H1 (cell line): ENCODE data around the gene TGFBI. TPM values are rescaled to one million over a fixed set of nuclear protein-coding genes. Genes with fewer than 3 reads are reported as not detected.

Experiments used
- CTCF ChIA-PET: fragments of 300-600 bp; sonication (Branson Sonifier 250); formaldehyde crosslinking; loops from one replicate; lab custom pipeline; 2021; ENCODE audit not compliant: partially characterized antibody; lab: Charles Lee
- POLR2A ChIA-PET: fragments of 300-600 bp; sonication (Branson Sonifier 250); formaldehyde crosslinking; loops from one replicate; lab custom pipeline; 2021; ENCODE audit warnings: inconsistent platforms; ENCODE audit not compliant: partially characterized antibody; lab: Charles Lee
- DNase-seq, 2 experiments: peaks; one replicate each; pipeline versions ENCODE4 v3.0.0 to v3.0.0-alpha.2; 2010 to 2022; ENCODE audit warnings: low spot score in 2 of 2, low read depth in 1 of 2, mixed read lengths in 1 of 2
- FAIRE-seq: peaks from 2 replicates; lab custom pipeline; 2011; peaks lifted over from hg19 to GRCh38; lab: Jason Lieb, UNC
- H2AFZ ChIP-seq: 2 replicates; pipeline ENCODE4 v1.8.1; 2012; ENCODE audit warnings: low read length, inconsistent platforms
- H2AK5ac ChIP-seq: 2 replicates; pipeline ENCODE4 v1.6.1; 2013; ENCODE audit warnings: low read depth, low read length
- H2BK120ac ChIP-seq: replicated peaks from 2 replicates; pipeline ENCODE3; 2013; ENCODE audit warnings: low read depth, low read length, inconsistent platforms
- H2BK12ac ChIP-seq: 2 replicates; pipeline ENCODE4 v1.6.1; 2013; ENCODE audit warnings: low read depth, low read length
- H2BK15ac ChIP-seq: 2 replicates; pipeline ENCODE4 v1.6.1; 2013; ENCODE audit warnings: low read length
- H2BK20ac ChIP-seq: 2 replicates; pipeline ENCODE4 v1.6.1; 2013; ENCODE audit warnings: low read length
- H2BK5ac ChIP-seq: 2 replicates; pipeline ENCODE4 v1.6.1; 2013; ENCODE audit warnings: low read depth, low read length
- H3K14ac ChIP-seq: 2 replicates; pipeline ENCODE4 v1.6.1; 2013; ENCODE audit warnings: inconsistent platforms; ENCODE audit not compliant: insufficient read length
- H3K18ac ChIP-seq: 2 replicates; pipeline ENCODE4 v1.6.1; 2013; ENCODE audit warnings: low read length; ENCODE audit errors: extremely low read depth
- H3K23ac ChIP-seq: 2 replicates; pipeline ENCODE4 v1.6.1; 2013; ENCODE audit warnings: inconsistent platforms; ENCODE audit not compliant: insufficient read length
- H3K23me2 ChIP-seq: 2 replicates; pipeline ENCODE4 v1.6.1; 2013; ENCODE audit warnings: low read depth, low read length
- H3K27ac ChIP-seq: 2 replicates; pipeline ENCODE4 v1.6.1; 2011; ENCODE audit warnings: low read depth, low read length, inconsistent platforms
- H3K27me3 ChIP-seq, 4 experiments: replicated peaks in 1 of 4; 1 replicate in 1 of 4; 2 replicates in 3 of 4; pipeline versions ENCODE4 v1.6.1 to v1.8.1; 2011 to 2013; ENCODE audit warnings: low read length in 3 of 4, mild to moderate bottlenecking in 3 of 4, inconsistent platforms in 2 of 4, mixed read lengths in 2 of 4, moderate library complexity in 1 of 4; ENCODE audit not compliant: control insufficient read depth in 3 of 4, insufficient read depth in 3 of 4; ENCODE audit errors: extremely low read depth in 1 of 4
- H3K36me3 ChIP-seq, 4 experiments: 2 replicates each; pipeline versions ENCODE4 v1.6.1 to v1.8.1; 2011 to 2013; ENCODE audit warnings: mild to moderate bottlenecking in 4 of 4, low read length in 3 of 4, moderate library complexity in 2 of 4, control low read depth in 1 of 4, inconsistent platforms in 1 of 4; ENCODE audit not compliant: insufficient read depth in 4 of 4, control insufficient read depth in 2 of 4
- H3K4ac ChIP-seq: replicated peaks from 2 replicates; pipeline ENCODE3; 2013; ENCODE audit warnings: low read length, low read depth, mixed read lengths, inconsistent platforms; ENCODE audit not compliant: insufficient read length
- H3K4me1 ChIP-seq, 4 experiments: replicated peaks in 1 of 4; 1 replicate in 1 of 4; 2 replicates in 3 of 4; pipeline versions ENCODE4 v1.6.1 to v1.8.1; 2011 to 2013; ENCODE audit warnings: low read length in 3 of 4, inconsistent platforms in 2 of 4, mixed read lengths in 1 of 4; ENCODE audit not compliant: insufficient read depth in 4 of 4, control insufficient read depth in 3 of 4
- H3K4me2 ChIP-seq, 2 experiments: 2 replicates each; pipeline versions ENCODE4 v1.6.1 to v1.8.1; 2011 to 2013; ENCODE audit warnings: low read depth in 2 of 2, low read length in 2 of 2, control low read depth in 1 of 2, inconsistent platforms in 1 of 2, mild to moderate bottlenecking in 1 of 2; ENCODE audit not compliant: insufficient read depth in 1 of 2
- H3K4me3 ChIP-seq, 4 experiments: fragments of 200-600, 300-600 bp in 1 of 4; sonication (generic), shearing (Covaris generic), sonication (Bioruptor Twin) in 1 of 4; 2 replicates each; pipeline versions ENCODE4 v1.5.1 to v1.8.1; 2011 to 2016; ENCODE audit warnings: low read length in 4 of 4, low read depth in 3 of 4, control low read depth in 2 of 4, inconsistent platforms in 2 of 4, mild to moderate bottlenecking in 2 of 4, mixed read lengths in 1 of 4, moderate library complexity in 1 of 4; ENCODE audit not compliant: insufficient read depth in 2 of 4; ENCODE audit errors: extremely low read depth in 1 of 4
- H3K56ac ChIP-seq: replicated peaks from 2 replicates; pipeline ENCODE3; 2013; ENCODE audit warnings: low read depth, mild to moderate bottlenecking, mixed read lengths, low read length, inconsistent platforms; ENCODE audit not compliant: insufficient read length
- H3K79me1 ChIP-seq: 2 replicates; pipeline ENCODE4 v1.6.1; 2013; ENCODE audit warnings: low read depth, low read length, control low read depth
- H3K79me2 ChIP-seq, 2 experiments: 2 replicates each; pipeline versions ENCODE4 v1.6.1 to v1.8.1; 2012 to 2013; ENCODE audit warnings: low read length in 2 of 2, mild to moderate bottlenecking in 2 of 2, inconsistent platforms in 1 of 2; ENCODE audit not compliant: insufficient read depth in 2 of 2, control insufficient read depth in 1 of 2
- H3K9ac ChIP-seq, 4 experiments: replicated peaks in 1 of 4; 1 replicate in 1 of 4; 2 replicates in 3 of 4; pipeline versions ENCODE4 v1.6.1 to v1.8.1; 2011 to 2013; ENCODE audit warnings: low read depth in 3 of 4, low read length in 3 of 4, control low read depth in 2 of 4, mild to moderate bottlenecking in 2 of 4, moderate library complexity in 2 of 4, inconsistent platforms in 1 of 4; ENCODE audit errors: extremely low read depth in 1 of 4
- H3K9me3 ChIP-seq, 2 experiments: 2 replicates each; pipeline versions ENCODE4 v1.6.1 to v1.8.1; 2012 to 2013; ENCODE audit warnings: mild to moderate bottlenecking in 2 of 2, moderate library complexity in 2 of 2, control low read depth in 1 of 2, inconsistent platforms in 1 of 2, low read depth in 1 of 2, low read length in 1 of 2, mixed read lengths in 1 of 2; ENCODE audit not compliant: insufficient read depth in 2 of 2
- H4K20me1 ChIP-seq, 2 experiments: replicated peaks in 1 of 2; 2 replicates each; pipeline versions ENCODE3 to v1.8.1; 2011 to 2013; ENCODE audit warnings: inconsistent platforms in 2 of 2, low read length in 2 of 2, mild to moderate bottlenecking in 1 of 2; ENCODE audit not compliant: insufficient read depth in 2 of 2, control insufficient read depth in 1 of 2
- H4K5ac ChIP-seq: 2 replicates; pipeline ENCODE4 v1.6.1; 2013; ENCODE audit warnings: low read length, low read depth, mixed read lengths, inconsistent platforms; ENCODE audit not compliant: insufficient read length
- H4K8ac ChIP-seq: 2 replicates; pipeline ENCODE4 v1.8.0; 2013; ENCODE audit warnings: mild to moderate bottlenecking, moderate library complexity, low read length, inconsistent platforms; ENCODE audit not compliant: insufficient read depth; ENCODE audit errors: extremely low read depth
- H4K91ac ChIP-seq: replicated peaks from 2 replicates; pipeline ENCODE3; 2013; ENCODE audit warnings: low read length, mixed read lengths, inconsistent platforms; ENCODE audit not compliant: insufficient read length
- ASH2L ChIP-seq: fragments of 200-600, 300-600 bp; sonication (generic); IDR thresholded peaks from one replicate; pipeline ENCODE4 v1.7.1; 2017; ENCODE audit warnings: low read length
- BRCA1 ChIP-seq: IDR thresholded peaks from 2 replicates; pipeline ENCODE4 v1.6.1; 2012; ENCODE audit warnings: low read depth, low read length, improper control_type of control experiment
- CHD1 ChIP-seq: IDR thresholded peaks from 2 replicates; pipeline ENCODE4 v1.6.1; 2012; ENCODE audit warnings: low read depth, low read length, improper control_type of control experiment
- KDM1A ChIP-seq: fragments of 200-600, 300-600 bp; sonication (generic); IDR thresholded peaks from 2 replicates; pipeline ENCODE4 v1.7.1; 2016; ENCODE audit warnings: mild to moderate bottlenecking, low read length, borderline replicate concordance
- PHF8 ChIP-seq: fragments of 200-600 bp; sonication (generic); conservative IDR thresholded peaks from 2 replicates; pipeline ENCODE4 v1.7.1; 2012; ENCODE audit warnings: low read depth, mild to moderate bottlenecking, inconsistent platforms, low read length, moderate library complexity
- POU5F1 ChIP-seq: IDR thresholded peaks from 2 replicates; pipeline ENCODE4 v1.6.1; 2011; ENCODE audit warnings: low read depth, mild to moderate bottlenecking, low read length, moderate library complexity
- SP2 ChIP-seq: IDR thresholded peaks from 2 replicates; pipeline ENCODE4 v1.6.1; 2012; ENCODE audit warnings: mild to moderate bottlenecking, low read length, inconsistent platforms
- SRF ChIP-seq: IDR thresholded peaks from 2 replicates; pipeline ENCODE4 v1.6.1; 2011; ENCODE audit warnings: mild to moderate bottlenecking, low read depth, low read length, moderate library complexity
- TAF7 ChIP-seq: optimal IDR thresholded peaks from 2 replicates; pipeline ENCODE3; 2011; ENCODE audit warnings: low read depth, mild to moderate bottlenecking, inconsistent platforms, low read length, moderate library complexity, borderline replicate concordance
- ZNF274 ChIP-seq: IDR thresholded peaks from 2 replicates; pipeline ENCODE4 v1.7.0; 2012; ENCODE audit warnings: low read length, borderline replicate concordance; ENCODE audit errors: extremely low read depth
- WGBS, 2 experiments: shearing (Covaris generic) in 1 of 2; methylation state at CpG; one replicate each; pipeline versions ENCODE4 v1.1.6 to v1.1.7; 2013 to 2015; ENCODE audit warnings: low lambda C conversion rate in 2 of 2, mixed read lengths in 2 of 2, inconsistent platforms in 1 of 2, low coverage in 1 of 2, missing lambda C conversion rate in 1 of 2; ENCODE audit not compliant: insufficient replicate concordance in 2 of 2, insufficient coverage in 1 of 2, insufficient read length in 1 of 2; ENCODE audit errors: extremely low coverage in 1 of 2, missing lambda C conversion rate in 1 of 2; 5-methylcytosine and 5-hydroxymethylcytosine counted together
- polyA plus RNA-seq, 7 experiments: library from polyadenylated mRNA; depleted of rRNA in 3 of 7; stranded (reverse) in 5 of 7; unstranded in 2 of 7; fragments of >200 nt in 5 of 7; fragments of 200-250 nt in 2 of 7; gene quantifications; 1 replicate in 5 of 7; 2 replicates in 1 of 7; 4 replicates in 1 of 7; pipeline versions ENCODE4 v1.2.1 to v1.2.3, GENCODE V29; 2011 to 2013; ENCODE audit warnings: missing spikeins in 2 of 7, mixed read lengths in 2 of 7
- total RNA-seq: library from RNA; stranded (reverse); fragmentation: NEBNext Ultra II Directional; extraction: Animal tissue kit (Norgen Biotek cat#: 25700); gene quantifications from 2 replicates; pipeline ENCODE4 v1.2.1, GENCODE V29; 2021
- TF ChIP-seq, protein P1 (sequence below), 3 experiments: IDR thresholded peaks; 1 replicate in 2 of 3; 2 replicates in 1 of 3; pipeline versions ENCODE4 v1.5.1 to v1.6.1; 2011; ENCODE audit warnings: low read length in 3 of 3, mild to moderate bottlenecking in 3 of 3, inconsistent platforms in 2 of 3, low read depth in 1 of 3, moderate library complexity in 1 of 3; ENCODE audit not compliant: insufficient read depth in 1 of 3; ENCODE audit errors: control extremely low read depth in 1 of 3

Gene TGFBI
- total and polyA plus RNA-seq, 2 of the 8 experiments (the other 6 are each of a cell fraction or from before 2014, with no cell fraction given): 6.0 to 8.5 TPM

DNA sequence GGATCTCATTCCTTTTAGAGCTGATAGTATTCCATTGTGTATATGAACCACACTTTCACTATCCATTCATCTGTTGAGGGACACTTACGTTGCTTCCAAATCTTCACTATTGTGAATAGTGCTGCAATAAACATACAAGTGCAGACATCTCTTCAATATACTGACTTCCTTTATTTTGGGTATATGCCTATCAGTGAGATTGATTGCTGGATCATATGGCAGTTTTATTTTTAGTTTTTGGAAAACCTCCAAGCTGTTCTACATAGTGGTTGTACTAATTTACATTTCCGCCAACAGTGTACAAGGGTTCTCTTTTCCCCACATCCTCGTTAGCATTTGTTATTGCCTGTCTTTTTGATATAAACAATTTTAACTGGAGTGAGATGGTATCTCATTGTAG, 40.2 kb upstream of the TGFBI start:
- ChIA-PET POLR2A (no interaction called here), CTCF (interaction anchor here (0.7 to 4.3 kb wide), 8 partner anchors 11 to 185 kb away, joined by 3 to 30 read pairs (median 4); no protein-coding TSS in a partner anchor)
- Histone ChIP-seq H2BK15ac (no peak overlapping the region), H2BK20ac (no peak overlapping the region), H3K23ac (no peak overlapping the region), H3K4me2 (no peak overlapping the region), H4K8ac (no peak overlapping the region), H2BK12ac (no peak overlapping the region), H2BK5ac (no peak overlapping the region), H3K79me1 (no peaks in the 10 kb centered on the region), H3K27me3 (no peaks in the 10 kb centered on the region), H3K9ac (no peak overlapping the region), H3K79me2 (no peaks in the 10 kb centered on the region), H2AK5ac (no peak overlapping the region), H3K18ac (no peak overlapping the region), H3K9me3 (no peaks in the 10 kb centered on the region), H2BK120ac (no peak overlapping the region), H3K14ac (no peak overlapping the region), H3K36me3 (no peaks in the 10 kb centered on the region), H3K23me2 (no peaks in the 10 kb centered on the region), H3K56ac (no peak overlapping the region), H4K5ac (no peak overlapping the region), H4K20me1 (no peaks in the 10 kb centered on the region), H2AFZ (no peak overlapping the region), H3K27ac (no peak overlapping the region), H3K4ac (no peak overlapping the region), H3K4me3 (no peak overlapping the region), H3K4me1 (no peaks in the 10 kb centered on the region), H4K91ac (no peak overlapping the region)
- WGBS, 2 experiments: 88% methylated on average over 3 of the region's 3 CpGs; no CpG with 5 or more reads in 1 of the 2 experiments
- DNase-seq (no peak), FAIRE-seq (no peak)
- TF ChIP-seq ASH2L: no peak
- no peak for TF ChIP-seq BRCA1
- TF ChIP-seq KDM1A: no peak
- no peak for TF ChIP-seq SP2
- TF ChIP-seq PHF8: no peak
- TF ChIP-seq CHD1: no peak
- TF ChIP-seq, protein P1, sequence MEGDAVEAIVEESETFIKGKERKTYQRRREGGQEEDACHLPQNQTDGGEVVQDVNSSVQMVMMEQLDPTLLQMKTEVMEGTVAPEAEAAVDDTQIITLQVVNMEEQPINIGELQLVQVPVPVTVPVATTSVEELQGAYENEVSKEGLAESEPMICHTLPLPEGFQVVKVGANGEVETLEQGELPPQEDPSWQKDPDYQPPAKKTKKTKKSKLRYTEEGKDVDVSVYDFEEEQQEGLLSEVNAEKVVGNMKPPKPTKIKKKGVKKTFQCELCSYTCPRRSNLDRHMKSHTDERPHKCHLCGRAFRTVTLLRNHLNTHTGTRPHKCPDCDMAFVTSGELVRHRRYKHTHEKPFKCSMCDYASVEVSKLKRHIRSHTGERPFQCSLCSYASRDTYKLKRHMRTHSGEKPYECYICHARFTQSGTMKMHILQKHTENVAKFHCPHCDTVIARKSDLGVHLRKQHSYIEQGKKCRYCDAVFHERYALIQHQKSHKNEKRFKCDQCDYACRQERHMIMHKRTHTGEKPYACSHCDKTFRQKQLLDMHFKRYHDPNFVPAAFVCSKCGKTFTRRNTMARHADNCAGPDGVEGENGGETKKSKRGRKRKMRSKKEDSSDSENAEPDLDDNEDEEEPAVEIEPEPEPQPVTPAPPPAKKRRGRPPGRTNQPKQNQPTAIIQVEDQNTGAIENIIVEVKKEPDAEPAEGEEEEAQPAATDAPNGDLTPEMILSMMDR (IDR thresholded peaks at IDR 0.05; ENCODE audit: control extremely low read depth in 1 of 3, insufficient read depth in 1 of 3, low read depth in 1 of 3, low read length in 3 of 3): no peak
- no peak for TF ChIP-seq POU5F1
- no peak for TF ChIP-seq ZNF274
- no peak for TF ChIP-seq SRF
- no peak for TF ChIP-seq TAF7
